Liver (tissue), 2 donors: ENCODE data around the gene GPC3.

Source experiments
- CTCF ChIP-seq: fragments of 150-350 bp; IDR thresholded peaks from 2 replicates; pipeline ENCODE4 v1.5.1; 2017; ENCODE audit warnings: improper control_type of control experiment, low read depth, low read length; ENCODE audit not compliant: missing input control
- REST ChIP-seq: IDR thresholded peaks from 2 replicates; pipeline ENCODE4 v1.6.1; 2016; ENCODE audit warnings: antibody characterized with exemption, mild to moderate bottlenecking
- YY1 ChIP-seq: IDR thresholded peaks from 2 replicates; pipeline ENCODE4 v1.6.1; 2016; ENCODE audit warnings: antibody characterized with exemption, mild to moderate bottlenecking
- donor health status: healthy.

GRCh38 chrX:133523081-133523487 is 462.3 kb downstream of the GPC3 start:
- TF ChIP-seq CTCF (no peak), REST (no peak), YY1 (no peak)
